HepG2 (cell line): Measurements from ENCODE around the gene EIF6. TPM values are rescaled to one million over a fixed set of nuclear protein-coding genes. Genes with fewer than 3 reads are reported as not detected.

Experiments used
- ATF7-NPFF ChIP-seq: sonication (generic); formaldehyde crosslinking; IDR thresholded peaks from 2 replicates; pipeline ENCODE4 v1.8.1; 2023; ENCODE audit warnings: mild to moderate bottlenecking, low read depth, missing genetic modification reagents, moderate library complexity
- EED ChIP-seq: sonication (generic); formaldehyde crosslinking; IDR thresholded peaks from 2 replicates; pipeline ENCODE4 v1.5.0; 2020; ENCODE audit warnings: mild to moderate bottlenecking, missing genetic modification reagents
- FOXC1 ChIP-seq: sonication (generic); formaldehyde crosslinking; IDR thresholded peaks from 2 replicates; pipeline ENCODE4 v1.8.0; 2022; ENCODE audit warnings: mild to moderate bottlenecking, missing genetic modification reagents, borderline replicate concordance
- GTF2F1 ChIP-seq: fragments of 150-350 bp; IDR thresholded peaks from 2 replicates; pipeline ENCODE4 v1.6.1; 2014; ENCODE audit warnings: low read length
- MED1 ChIP-seq: sonication (generic); formaldehyde crosslinking; IDR thresholded peaks from 2 replicates; pipeline ENCODE4 v1.4.0; 2020; ENCODE audit warnings: missing genetic modification reagents
- NONO ChIP-seq, 2 experiments: fragments of 450-650 bp in 1 of 2; sonication (generic) in 1 of 2; formaldehyde crosslinking in 1 of 2; IDR thresholded peaks in 1 of 2; conservative IDR thresholded peaks in 1 of 2; 2 replicates each; pipeline versions ENCODE4 v1.6.1 to v1.8.0; 2017 to 2022; ENCODE audit warnings: mild to moderate bottlenecking in 1 of 2, missing genetic modification reagents in 1 of 2, moderate library complexity in 1 of 2
- RXRB ChIP-seq: IDR thresholded peaks from 2 replicates; pipeline ENCODE4 v1.6.1; 2016; ENCODE audit warnings: borderline replicate concordance, missing genetic modification reagents, missing compliant biosample characterization
- SRF ChIP-seq: IDR thresholded peaks from 2 replicates; pipeline ENCODE4 v1.6.1; 2011; ENCODE audit warnings: mild to moderate bottlenecking, low read depth, low read length, moderate library complexity
- TAF15 ChIP-seq: fragments of 200-400 bp; formaldehyde crosslinking; IDR thresholded peaks from one replicate; pipeline ENCODE4 v1.6.1; 2018; ENCODE audit warnings: mild to moderate bottlenecking, low read depth, low read length; ENCODE audit not compliant: poor library complexity, severe bottlenecking
- TGIF2 ChIP-seq: IDR thresholded peaks from 2 replicates; pipeline ENCODE4 v1.6.1; 2016; ENCODE audit warnings: control low read depth, missing compliant biosample characterization
- THYN1 ChIP-seq: sonication (generic); formaldehyde crosslinking; IDR thresholded peaks from 2 replicates; pipeline ENCODE4 v1.8.1; 2023; ENCODE audit warnings: low read depth, mild to moderate bottlenecking, moderate library complexity, missing genetic modification reagents, borderline replicate concordance
- XRCC5 ChIP-seq: fragments of 200-400 bp; formaldehyde crosslinking; optimal IDR thresholded peaks from 2 replicates; pipeline ENCODE3; 2017; ENCODE audit warnings: mild to moderate bottlenecking, low read length
- ZFP82 ChIP-seq: sonication (generic); formaldehyde crosslinking; IDR thresholded peaks from 2 replicates; pipeline ENCODE4 v1.5.1; 2020; ENCODE audit warnings: mild to moderate bottlenecking, missing genetic modification reagents, borderline replicate concordance
- ZNF260 ChIP-seq: sonication (generic); formaldehyde crosslinking; IDR thresholded peaks from 2 replicates; pipeline ENCODE4 v1.4.0; 2020; ENCODE audit warnings: missing genetic modification reagents, low read depth, mild to moderate bottlenecking, borderline replicate concordance
- ZNF678 ChIP-seq: sonication (generic); formaldehyde crosslinking; IDR thresholded peaks from 2 replicates; pipeline ENCODE4 v1.4.0; 2020; ENCODE audit warnings: mild to moderate bottlenecking, missing genetic modification reagents
- polyA plus RNA-seq, 8 experiments: library from polyadenylated mRNA; depleted of rRNA in 3 of 8; stranded (reverse) in 7 of 8; unstranded in 1 of 8; fragments of >200 nt; fragmentation: Illumina TruSeq in 4 of 8; extraction: Trizol in 4 of 8; gene quantifications; 2 replicates each; pipeline versions ENCODE4 v1.2.1 to v1.2.3, GENCODE V29; 2011 to 2016; ENCODE audit warnings: low read depth in 4 of 8, missing spikeins in 1 of 8, mixed read lengths in 1 of 8; ENCODE audit not compliant: insufficient read depth in 1 of 8
- total RNA-seq, 5 experiments: library from RNA; depleted of rRNA; stranded (reverse); fragments of >200 nt; fragmentation: Illumina TruSeq; extraction: Trizol; gene quantifications; 2 replicates each; pipeline ENCODE4 v1.2.3, GENCODE V29; 2016; ENCODE audit warnings: low read depth in 1 of 5
- TF ChIP-seq, protein P1 (sequence below): sonication (generic); formaldehyde crosslinking; IDR thresholded peaks from 2 replicates; pipeline ENCODE4 v1.4.0; 2020; ENCODE audit warnings: missing genetic modification reagents
- TF ChIP-seq, protein P2 (sequence below): sonication (generic); formaldehyde crosslinking; IDR thresholded peaks from 2 replicates; pipeline ENCODE4 v1.4.0; 2020; ENCODE audit warnings: missing genetic modification reagents
- TF ChIP-seq, protein P3 (sequence below): sonication (generic); formaldehyde crosslinking; IDR thresholded peaks from 2 replicates; pipeline ENCODE4 v1.4.0; 2020; ENCODE audit warnings: missing genetic modification reagents
- TF ChIP-seq, protein P4 (sequence below): sonication (generic); formaldehyde crosslinking; IDR thresholded peaks from 2 replicates; pipeline ENCODE4 v1.5.1; 2020; ENCODE audit warnings: mild to moderate bottlenecking, missing genetic modification reagents

EIF6 gene
- total and polyA plus RNA-seq, 2 of the 13 experiments (the other 11 are each of a cell fraction or from before 2014, with no cell fraction given): 462 to 466 TPM

DNA sequence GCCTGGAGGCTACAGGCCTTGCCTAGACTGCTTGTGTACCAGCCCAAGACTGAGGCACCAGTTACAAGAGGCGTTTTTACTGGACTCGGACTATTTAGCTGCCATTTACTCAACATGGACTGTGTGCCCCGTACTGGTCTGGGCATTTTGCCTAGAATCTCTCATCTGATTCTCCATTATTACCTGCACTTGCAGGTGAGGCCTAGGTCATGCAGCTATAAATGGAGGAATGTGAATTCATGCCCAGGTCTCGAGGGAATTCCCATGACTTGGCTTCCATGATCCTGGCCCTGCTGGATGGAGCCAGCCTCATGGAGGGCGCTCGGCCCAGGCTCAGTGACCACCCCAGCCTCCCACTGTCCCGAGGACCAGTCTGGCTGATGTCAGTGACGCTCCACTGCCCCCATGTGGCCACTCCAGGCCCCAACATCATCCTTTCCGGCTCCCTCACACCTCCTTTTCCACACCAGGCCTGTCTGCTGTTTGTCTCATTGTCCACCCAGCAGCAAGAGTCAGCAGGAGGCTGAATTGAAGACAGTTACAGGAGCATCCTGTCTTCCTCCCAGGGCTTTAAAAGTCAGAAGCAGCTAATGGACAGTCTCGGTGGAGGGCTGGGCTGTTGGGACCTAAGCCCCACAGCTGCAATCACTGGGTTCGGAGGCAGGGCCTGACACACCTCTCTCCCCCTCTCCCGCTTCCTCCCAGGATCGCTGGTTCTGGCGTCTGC is 15.4 kb downstream of the EIF6 start (continued):
- TF ChIP-seq THYN1 (no peak), ZNF260 (CRISPR knock-in tag) (no peak), TAF15 (no peak), SRF (no peak), TGIF2 (CRISPR knock-in tag) (0 out of 2 replicates have a peak, but pooled peaks have one; percentile 9), MED1 (CRISPR knock-in tag) (peak; percentile 52; the same call in 1 of the 2 replicates), ATF7-NPFF (CRISPR knock-in tag) (no peak), ZFP82 (CRISPR knock-in tag) (no peak), EED (no peak), ZNF678 (CRISPR knock-in tag) (no peak), FOXC1 (peak; percentile 71; the same call in 1 of the 2 replicates), NONO (IDR thresholded peaks at IDR 0.05) (no peak), NONO (CRISPR knock-in tag; conservative IDR thresholded peaks at IDR 0.05) (peak; percentile 64; the same call in 1 of the 2 replicates), RXRB (CRISPR knock-in tag) (peak; percentile 54; the same call in 1 of the 2 replicates), GTF2F1 (no peak), XRCC5 (peak; percentile 96)
- TF ChIP-seq, protein P1, sequence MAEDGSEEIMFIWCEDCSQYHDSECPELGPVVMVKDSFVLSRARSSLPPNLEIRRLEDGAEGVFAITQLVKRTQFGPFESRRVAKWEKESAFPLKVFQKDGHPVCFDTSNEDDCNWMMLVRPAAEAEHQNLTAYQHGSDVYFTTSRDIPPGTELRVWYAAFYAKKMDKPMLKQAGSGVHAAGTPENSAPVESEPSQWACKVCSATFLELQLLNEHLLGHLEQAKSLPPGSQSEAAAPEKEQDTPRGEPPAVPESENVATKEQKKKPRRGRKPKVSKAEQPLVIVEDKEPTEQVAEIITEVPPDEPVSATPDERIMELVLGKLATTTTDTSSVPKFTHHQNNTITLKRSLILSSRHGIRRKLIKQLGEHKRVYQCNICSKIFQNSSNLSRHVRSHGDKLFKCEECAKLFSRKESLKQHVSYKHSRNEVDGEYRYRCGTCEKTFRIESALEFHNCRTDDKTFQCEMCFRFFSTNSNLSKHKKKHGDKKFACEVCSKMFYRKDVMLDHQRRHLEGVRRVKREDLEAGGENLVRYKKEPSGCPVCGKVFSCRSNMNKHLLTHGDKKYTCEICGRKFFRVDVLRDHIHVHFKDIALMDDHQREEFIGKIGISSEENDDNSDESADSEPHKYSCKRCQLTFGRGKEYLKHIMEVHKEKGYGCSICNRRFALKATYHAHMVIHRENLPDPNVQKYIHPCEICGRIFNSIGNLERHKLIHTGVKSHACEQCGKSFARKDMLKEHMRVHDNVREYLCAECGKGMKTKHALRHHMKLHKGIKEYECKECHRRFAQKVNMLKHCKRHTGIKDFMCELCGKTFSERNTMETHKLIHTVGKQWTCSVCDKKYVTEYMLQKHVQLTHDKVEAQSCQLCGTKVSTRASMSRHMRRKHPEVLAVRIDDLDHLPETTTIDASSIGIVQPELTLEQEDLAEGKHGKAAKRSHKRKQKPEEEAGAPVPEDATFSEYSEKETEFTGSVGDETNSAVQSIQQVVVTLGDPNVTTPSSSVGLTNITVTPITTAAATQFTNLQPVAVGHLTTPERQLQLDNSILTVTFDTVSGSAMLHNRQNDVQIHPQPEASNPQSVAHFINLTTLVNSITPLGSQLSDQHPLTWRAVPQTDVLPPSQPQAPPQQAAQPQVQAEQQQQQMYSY (CRISPR knock-in tag): no peak
- TF ChIP-seq, protein P2, sequence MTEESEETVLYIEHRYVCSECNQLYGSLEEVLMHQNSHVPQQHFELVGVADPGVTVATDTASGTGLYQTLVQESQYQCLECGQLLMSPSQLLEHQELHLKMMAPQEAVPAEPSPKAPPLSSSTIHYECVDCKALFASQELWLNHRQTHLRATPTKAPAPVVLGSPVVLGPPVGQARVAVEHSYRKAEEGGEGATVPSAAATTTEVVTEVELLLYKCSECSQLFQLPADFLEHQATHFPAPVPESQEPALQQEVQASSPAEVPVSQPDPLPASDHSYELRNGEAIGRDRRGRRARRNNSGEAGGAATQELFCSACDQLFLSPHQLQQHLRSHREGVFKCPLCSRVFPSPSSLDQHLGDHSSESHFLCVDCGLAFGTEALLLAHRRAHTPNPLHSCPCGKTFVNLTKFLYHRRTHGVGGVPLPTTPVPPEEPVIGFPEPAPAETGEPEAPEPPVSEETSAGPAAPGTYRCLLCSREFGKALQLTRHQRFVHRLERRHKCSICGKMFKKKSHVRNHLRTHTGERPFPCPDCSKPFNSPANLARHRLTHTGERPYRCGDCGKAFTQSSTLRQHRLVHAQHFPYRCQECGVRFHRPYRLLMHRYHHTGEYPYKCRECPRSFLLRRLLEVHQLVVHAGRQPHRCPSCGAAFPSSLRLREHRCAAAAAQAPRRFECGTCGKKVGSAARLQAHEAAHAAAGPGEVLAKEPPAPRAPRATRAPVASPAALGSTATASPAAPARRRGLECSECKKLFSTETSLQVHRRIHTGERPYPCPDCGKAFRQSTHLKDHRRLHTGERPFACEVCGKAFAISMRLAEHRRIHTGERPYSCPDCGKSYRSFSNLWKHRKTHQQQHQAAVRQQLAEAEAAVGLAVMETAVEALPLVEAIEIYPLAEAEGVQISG (CRISPR knock-in tag): peak; percentile 83
- TF ChIP-seq, protein P3, sequence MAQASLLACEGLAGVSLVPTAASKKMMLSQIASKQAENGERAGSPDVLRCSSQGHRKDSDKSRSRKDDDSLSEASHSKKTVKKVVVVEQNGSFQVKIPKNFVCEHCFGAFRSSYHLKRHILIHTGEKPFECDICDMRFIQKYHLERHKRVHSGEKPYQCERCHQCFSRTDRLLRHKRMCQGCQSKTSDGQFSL: no peak
- TF ChIP-seq, protein P4, sequence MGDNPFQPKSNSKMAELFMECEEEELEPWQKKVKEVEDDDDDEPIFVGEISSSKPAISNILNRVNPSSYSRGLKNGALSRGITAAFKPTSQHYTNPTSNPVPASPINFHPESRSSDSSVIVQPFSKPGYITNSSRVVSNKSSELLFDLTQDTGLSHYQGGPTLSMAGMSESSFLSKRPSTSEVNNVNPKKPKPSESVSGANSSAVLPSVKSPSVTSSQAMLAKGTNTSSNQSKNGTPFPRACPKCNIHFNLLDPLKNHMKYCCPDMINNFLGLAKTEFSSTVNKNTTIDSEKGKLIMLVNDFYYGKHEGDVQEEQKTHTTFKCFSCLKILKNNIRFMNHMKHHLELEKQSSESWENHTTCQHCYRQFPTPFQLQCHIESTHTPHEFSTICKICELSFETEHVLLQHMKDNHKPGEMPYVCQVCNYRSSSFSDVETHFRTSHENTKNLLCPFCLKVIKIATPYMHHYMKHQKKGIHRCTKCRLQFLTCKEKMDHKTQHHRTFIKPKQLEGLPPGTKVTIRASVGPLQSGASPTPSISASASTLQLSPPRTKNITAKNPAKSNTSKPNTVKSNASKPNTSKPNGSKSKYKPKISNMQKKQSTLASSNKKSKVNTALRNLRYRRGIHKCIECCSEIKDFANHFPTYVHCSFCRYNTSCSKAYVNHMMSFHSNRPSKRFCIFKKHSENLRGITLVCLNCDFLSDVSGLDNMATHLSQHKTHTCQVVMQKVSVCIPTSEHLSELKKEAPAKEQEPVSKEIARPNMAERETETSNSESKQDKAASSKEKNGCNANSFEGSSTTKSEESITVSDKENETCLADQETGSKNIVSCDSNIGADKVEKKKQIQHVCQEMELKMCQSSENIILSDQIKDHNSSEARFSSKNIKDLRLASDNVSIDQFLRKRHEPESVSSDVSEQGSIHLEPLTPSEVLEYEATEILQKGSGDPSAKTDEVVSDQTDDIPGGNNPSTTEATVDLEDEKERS (CRISPR knock-in tag): no peak
